ENCODE data around the gene PANK1. TPM values are rescaled to one million over a fixed set of nuclear protein-coding genes. Genes with fewer than 3 reads are reported as not detected.

The PANK1 gene
- total and polyA plus RNA-seq, 2 of the 8 experiments (the other 6 are each of a cell fraction or from before 2014, with no cell fraction given), result 18.5 to 40.4 TPM

- no peak overlapping the region for H4K91ac ChIP-seq (replicated peaks; ENCODE audit: insufficient read length, low read length)
- H3K14ac ChIP-seq (ENCODE audit: insufficient read length), result no peak overlapping the region
- H4K20me1 ChIP-seq (replicated peaks in 1 of 2; ENCODE audit: control insufficient read depth in 1 of 2, insufficient read depth in 2 of 2, low read length in 2 of 2), result no peaks in the 10 kb centered on the region
- H3K4me1 ChIP-seq (replicated peaks in 1 of 4; ENCODE audit: control insufficient read depth in 3 of 4, insufficient read depth in 4 of 4, low read length in 3 of 4), result peaks cover 0 to 5% (median 2%) of the 10 kb centered on the region in 4 experiments; a peak in 2 of 7 replicates
- WGBS, 2 experiments (ENCODE audit: extremely low coverage in 1 of 2, insufficient coverage in 1 of 2, insufficient read length in 1 of 2, insufficient replicate concordance in 2 of 2, low coverage in 1 of 2, low lambda C conversion rate in 2 of 2, missing lambda C conversion rate in 1 of 2), result 89% methylated on average over 1 of the region's 1 CpG; no CpG with 5 or more reads in 1 of the 2 experiments
- no peaks in the 10 kb centered on the region for H3K23me2 ChIP-seq (ENCODE audit: low read depth, low read length)
- no peaks in the 10 kb centered on the region for H3K27me3 ChIP-seq (replicated peaks in 1 of 4; ENCODE audit: control insufficient read depth in 3 of 4, extremely low read depth in 1 of 4, insufficient read depth in 3 of 4, low read length in 3 of 4)
- no peak overlapping the region for H3K9ac ChIP-seq (replicated peaks in 1 of 4; ENCODE audit: extremely low read depth in 1 of 4, low read depth in 3 of 4, low read length in 3 of 4)
- H2AFZ ChIP-seq (ENCODE audit: low read length), result no peak overlapping the region
- H2BK5ac ChIP-seq (ENCODE audit: low read depth, low read length), result no peak overlapping the region
- POLR2A ChIA-PET (ENCODE audit: partially characterized antibody), result interaction anchor here (1.2 kb wide), 1 partner anchor 28 kb away, joined by 4 read pairs; no protein-coding TSS in a partner anchor
- H3K18ac ChIP-seq (ENCODE audit: extremely low read depth, low read length), result no peak overlapping the region
- peaks cover 3% of the 10 kb centered on the region; the same call in 1 of the 2 replicates for H3K79me1 ChIP-seq (ENCODE audit: low read depth, low read length)
- no peak overlapping the region for H2BK20ac ChIP-seq (ENCODE audit: low read length)
- no peak overlapping the region for H3K4ac ChIP-seq (replicated peaks; ENCODE audit: insufficient read length, low read depth, low read length)
- no peak overlapping the region for H2BK15ac ChIP-seq (ENCODE audit: low read length)
- CTCF ChIA-PET (ENCODE audit: partially characterized antibody), result interaction anchor here (1.1 kb wide), 1 partner anchor 14 kb away, joined by 3 read pairs; no protein-coding TSS in a partner anchor
- H3K36me3 ChIP-seq (ENCODE audit: control insufficient read depth in 2 of 4, insufficient read depth in 4 of 4, low read length in 3 of 4), result peaks cover 3 to 18% (median 7%) of the 10 kb centered on the region in 4 experiments; a peak in 5 of 8 replicates
- TF ChIP-seq RBBP5 (IDR thresholded peaks at IDR 0.05; ENCODE audit: borderline replicate concordance, low read depth, low read length), result no peak
- no peak for TF ChIP-seq POU5F1 (IDR thresholded peaks at IDR 0.05; ENCODE audit: low read depth, low read length)
- TF ChIP-seq POLR2AphosphoS5 (IDR thresholded peaks at IDR 0.05; ENCODE audit: low read depth, low read length), result no peak
- no peak for TF ChIP-seq RAD21 (IDR thresholded peaks at IDR 0.05 in 1 of 2, conservative IDR thresholded peaks at IDR 0.05 in 1 of 2; ENCODE audit: low read depth in 2 of 2, low read length in 2 of 2)
- TF ChIP-seq USF2 (IDR thresholded peaks at IDR 0.05; ENCODE audit: low read length), result no peak
- no peak for TF ChIP-seq KDM4A (IDR thresholded peaks at IDR 0.05; ENCODE audit: low read depth, low read length, severe bottlenecking)
- TF ChIP-seq CTCF (IDR thresholded peaks at IDR 0.05; ENCODE audit: control extremely low read depth in 1 of 3, insufficient read depth in 1 of 3, low read depth in 1 of 3, low read length in 3 of 3), result no peak
- no peak overlapping the region for H3K23ac ChIP-seq (ENCODE audit: insufficient read length)
- no peak overlapping the region for H3K4me2 ChIP-seq (ENCODE audit: insufficient read depth in 1 of 2, low read depth in 2 of 2, low read length in 2 of 2)
- no peak for FAIRE-seq
- no peak for DNase-seq (ENCODE audit: low read depth in 1 of 2, low spot score in 2 of 2)
- no peak overlapping the region for H4K8ac ChIP-seq (ENCODE audit: extremely low read depth, insufficient read depth, low read length)
- no peak overlapping the region for H3K4me3 ChIP-seq (ENCODE audit: extremely low read depth in 1 of 4, insufficient read depth in 2 of 4, low read depth in 3 of 4, low read length in 4 of 4)
- H3K56ac ChIP-seq (replicated peaks; ENCODE audit: insufficient read length, low read depth, low read length), result no peak overlapping the region
- no peak overlapping the region for H2BK120ac ChIP-seq (replicated peaks; ENCODE audit: low read depth, low read length)
- H3K9me3 ChIP-seq (ENCODE audit: insufficient read depth in 2 of 2, low read depth in 1 of 2, low read length in 1 of 2), result peaks cover 5 to 15% of the 10 kb centered on the region in 2 experiments
- H4K5ac ChIP-seq (ENCODE audit: insufficient read length, low read depth, low read length), result no peak overlapping the region
- no peak overlapping the region for H2AK5ac ChIP-seq (ENCODE audit: low read depth, low read length)
- H2BK12ac ChIP-seq (ENCODE audit: low read depth, low read length), result no peak overlapping the region
- peaks cover 0 to 76% of the 10 kb centered on the region in 2 experiments; a peak in 3 of 4 replicates for H3K79me2 ChIP-seq (ENCODE audit: control insufficient read depth in 1 of 2, insufficient read depth in 2 of 2, low read length in 2 of 2)
- H3K27ac ChIP-seq (ENCODE audit: low read depth, low read length), result no peak overlapping the region
Measured at GRCh38 chr10:89615824-89616223, 29.2 kb downstream of the PANK1 start.

All from H1 (cell line).